Measurements from ENCODE around the gene CABLES1.
"Not testable (repeated sequence)": the region's sequence is repeated elsewhere in the genome, so short reads cannot be mapped to it uniquely, and the experiment has no call there.

GRCh38 chr18:23097016-23097415 lies 38.3 kb upstream of the CABLES1 start:
- not testable (repeated sequence) for TF ChIP-seq CTCF (IDR thresholded peaks at IDR 0.05; ENCODE audit: poor library complexity); EZH2 (IDR thresholded peaks at IDR 0.05; ENCODE audit: borderline replicate concordance); EZH2phosphoT487 (IDR thresholded peaks at IDR 0.05; ENCODE audit: low read depth, severe bottlenecking, unreplicated experiment)
